HepG2 (cell line): ENCODE data around the gene NPPB. TPM values are rescaled to one million over a fixed set of nuclear protein-coding genes. Genes with fewer than 3 reads are reported as not detected.
A peak's percentile ranks its signal among the peaks of the same experiment; 100 is the strongest.

ENCODE experiments used
- ATAC-seq: fragments of 200-7000 bp; cut with Tn5 transposase; 3 replicates; pipeline ENCODE4 v1.9.1; 2020; ENCODE audit warnings: mild to moderate bottlenecking, moderate library complexity
- BruUV-seq: library from RNA; stranded (reverse); fragments of 400-500 nt; replicated peaks from 2 replicates; lab custom pipeline; 2021; lab: Mats Ljungman, UMichigan
- CTCF ChIA-PET: fragments of 300-600 bp; formaldehyde crosslinking; extraction: SDS; loops from one replicate; lab custom pipeline; 2021; ENCODE audit warnings: low total read pairs, inconsistent platforms, low intra/inter-chr PET ratio; lab: Yijun Ruan, JAX
- POLR2A ChIA-PET: fragments of 350-600 bp; sonication (Branson Sonifier 250); formaldehyde crosslinking; loops from one replicate; lab custom pipeline; 2020; ENCODE audit warnings: antibody characterized with exemption, inconsistent platforms; lab: Yijun Ruan, JAX
- DNase-seq: peaks from one replicate; pipeline ENCODE4 v3.0.0-alpha.2; 2015; ENCODE audit warnings: low spot score
- FAIRE-seq: peaks from 3 replicates; lab custom pipeline; 2011; peaks lifted over from hg19 to GRCh38; lab: Jason Lieb, UNC
- H2AFZ ChIP-seq: one replicate; pipeline ENCODE4 v1.6.1; 2011; ENCODE audit warnings: low read length, inconsistent platforms
- H3K27ac ChIP-seq: fragments of 300-600 bp; 3 replicates; pipeline ENCODE4 v1.8.0; 2011; ENCODE audit warnings: mixed run types, mild to moderate bottlenecking, mixed read lengths, low read length, inconsistent platforms; ENCODE audit not compliant: insufficient read depth; ENCODE audit errors: extremely low read length
- H3K27me3 ChIP-seq, 2 experiments: fragments of 200-600 bp in 1 of 2; 2 replicates in 1 of 2; 3 replicates in 1 of 2; pipeline versions ENCODE4 v1.6.0 to v1.8.0; 2011; ENCODE audit warnings: low read length in 2 of 2, mild to moderate bottlenecking in 2 of 2, moderate library complexity in 2 of 2, inconsistent platforms in 1 of 2; ENCODE audit not compliant: insufficient read depth in 2 of 2, control insufficient read depth in 1 of 2
- H3K36me3 ChIP-seq, 2 experiments: fragments of 200-600 bp in 1 of 2; replicated peaks in 1 of 2; 2 replicates in 1 of 2; 3 replicates in 1 of 2; pipeline versions ENCODE4 v1.5.1 to v1.8.0; 2011; ENCODE audit warnings: low read length in 2 of 2, inconsistent platforms in 1 of 2; ENCODE audit not compliant: insufficient read depth in 2 of 2, control insufficient read depth in 1 of 2
- H3K4me1 ChIP-seq: 2 replicates; pipeline ENCODE4 v1.5.1; 2012; ENCODE audit warnings: low read length, inconsistent platforms; ENCODE audit not compliant: insufficient read depth
- H3K4me2 ChIP-seq: 2 replicates; pipeline ENCODE4 v1.6.0; 2011; ENCODE audit warnings: low read depth, low read length, inconsistent platforms
- H3K4me3 ChIP-seq, 3 experiments: fragments of 200-600 bp in 1 of 3; sonication (generic), shearing (Covaris generic) in 1 of 3; replicated peaks in 1 of 3; 2 replicates each; pipeline ENCODE4 v1.5.1; 2011 to 2016; ENCODE audit warnings: low read length in 3 of 3, inconsistent platforms in 2 of 3, low read depth in 2 of 3, mild to moderate bottlenecking in 2 of 3, control low read depth in 1 of 3, mixed read lengths in 1 of 3; ENCODE audit not compliant: insufficient read depth in 1 of 3
- H3K79me2 ChIP-seq: one replicate; pipeline ENCODE4 v1.6.1; 2011; ENCODE audit warnings: low read length, inconsistent platforms; ENCODE audit not compliant: insufficient read depth
- H3K9ac ChIP-seq: 2 replicates; pipeline ENCODE4 v1.6.0; 2011; ENCODE audit warnings: mild to moderate bottlenecking, low read depth, low read length, inconsistent platforms; ENCODE audit not compliant: insufficient read depth
- H3K9me3 ChIP-seq: 2 replicates; pipeline ENCODE4 v1.5.1; 2012; ENCODE audit warnings: mild to moderate bottlenecking, low read length
- H4K20me1 ChIP-seq: 2 replicates; pipeline ENCODE4 v1.6.0; 2011; ENCODE audit warnings: inconsistent platforms, mild to moderate bottlenecking, low read length, moderate library complexity; ENCODE audit not compliant: insufficient read depth
- ZNF646 ChIP-seq: sonication (generic); formaldehyde crosslinking; IDR thresholded peaks from 2 replicates; pipeline ENCODE4 v1.9.0; 2021; ENCODE audit warnings: mild to moderate bottlenecking, missing genetic modification reagents
- ZNF770 ChIP-seq: sonication (generic); formaldehyde crosslinking; IDR thresholded peaks from 2 replicates; pipeline ENCODE4 v1.5.0; 2020; ENCODE audit warnings: mild to moderate bottlenecking, missing genetic modification reagents
- WGBS: methylation state at CpG from one replicate; pipeline ENCODE4 v1.1.6; 2017; ENCODE audit warnings: low lambda C conversion rate; 5-methylcytosine and 5-hydroxymethylcytosine counted together
- in situ Hi-C: cut with HindIII; loops from 2 replicates; pipeline ENCODE4 v1.10.0; 2017; ENCODE audit warnings: low pct_unique_long_range_greater_than_20kb; ENCODE audit not compliant: extremely low pct_ligation_motif_present
- intact Hi-C: fragments of 100-400 bp; cut with micrococcal nuclease; formaldehyde crosslinking; loops from one replicate; pipeline ENCODE4 v1.10.0; 2022; ENCODE audit not compliant: unreplicated experiment
- polyA plus RNA-seq, 8 experiments: library from polyadenylated mRNA; depleted of rRNA in 3 of 8; stranded (reverse) in 7 of 8; unstranded in 1 of 8; fragments of >200 nt; fragmentation: Illumina TruSeq in 4 of 8; extraction: Trizol in 4 of 8; gene quantifications; 2 replicates each; pipeline versions ENCODE4 v1.2.1 to v1.2.3, GENCODE V29; 2011 to 2016; ENCODE audit warnings: low read depth in 4 of 8, missing spikeins in 1 of 8, mixed read lengths in 1 of 8; ENCODE audit not compliant: insufficient read depth in 1 of 8
- total RNA-seq, 5 experiments: library from RNA; depleted of rRNA; stranded (reverse); fragments of >200 nt; fragmentation: Illumina TruSeq; extraction: Trizol; gene quantifications; 2 replicates each; pipeline ENCODE4 v1.2.3, GENCODE V29; 2016; ENCODE audit warnings: low read depth in 1 of 5

Gene NPPB
- total and polyA plus RNA-seq, 2 of the 13 experiments (the other 11 are each of a cell fraction or from before 2014, with no cell fraction given): 1.9 TPM; not detected in 1

- H3K4me3 ChIP-seq: no peak overlapping the region
- intact Hi-C loops (no loop called here), in situ Hi-C loops (no loop called here)
- no peak for TF ChIP-seq ZNF646 (CRISPR knock-in tag)
- TF ChIP-seq ZNF770 (CRISPR knock-in tag): peak; percentile 40; the same call in 1 of the 2 replicates
- no peak for ATAC-seq
- no peak overlapping the region for H2AFZ ChIP-seq
- no peaks in the 10 kb centered on the region for H3K79me2 ChIP-seq
- H3K9me3 ChIP-seq: no peaks in the 10 kb centered on the region
- peaks cover 29 to 85% of the 10 kb centered on the region in 2 experiments for H3K36me3 ChIP-seq
- ChIA-PET POLR2A (interaction anchor here (1.5 kb wide), 1 partner anchor 16 kb away, joined by 3 read pairs; the partner anchor contains the start of genes CLCN6 and MTHFR), CTCF (no interaction called here)
- no peaks in the 10 kb centered on the region for H3K4me1 ChIP-seq
- no peaks in the 10 kb centered on the region for H3K27me3 ChIP-seq
- H3K4me2 ChIP-seq: no peak overlapping the region
- DNase-seq: no peak
- H4K20me1 ChIP-seq: no peaks in the 10 kb centered on the region
- FAIRE-seq: no peak
- over 99% methylated on average over 3 of the region's 3 CpGs for WGBS
- BruUV-seq: no TSS peak
- no peak overlapping the region for H3K9ac ChIP-seq
- no peak overlapping the region for H3K27ac ChIP-seq
Observed at GRCh38 chr1:11822091-11822490, 36.7 kb downstream of the NPPB start.
